Esophagus muscularis mucosa (tissue), 4 donors: ENCODE results near the gene MN1. TPM values are rescaled to one million over a fixed set of nuclear protein-coding genes. Genes with fewer than 3 reads are reported as not detected.

Experiments
- DNase-seq: peaks from one replicate; pipeline ENCODE4 v3.0.0-alpha.2; 2017; ENCODE audit errors: extremely low spot score
- H3K27ac ChIP-seq, 4 donors: fragments of 200-600 bp; sonication (generic); replicated peaks in 1 of 4; 1 replicate in 3 of 4; 2 replicates in 1 of 4; pipeline ENCODE4 v1.5.1; 2016 to 2019; ENCODE audit warnings: mild to moderate bottlenecking in 1 of 4
- H3K27me3 ChIP-seq, 4 donors: fragments of 200-600 bp; sonication (generic); one replicate each; pipeline versions ENCODE4 v1.5.1 to v1.6.0; 2016 to 2019
- H3K36me3 ChIP-seq, 4 donors: fragments of 200-600 bp; sonication (generic); one replicate each; pipeline ENCODE4 v1.5.1; 2016 to 2019
- H3K4me1 ChIP-seq, 4 donors: fragments of 200-600 bp; sonication (generic); one replicate each; pipeline ENCODE4 v1.5.1; 2016 to 2019
- H3K4me3 ChIP-seq, 4 donors: fragments of 200-600 bp; sonication (generic); 1 replicate in 2 of 4; 2 replicates in 2 of 4; pipeline ENCODE4 v1.5.1; 2016 to 2019; ENCODE audit warnings: mild to moderate bottlenecking in 4 of 4, moderate library complexity in 1 of 4
- H3K9me3 ChIP-seq, 4 donors: fragments of 200-600 bp; sonication (generic); 1 replicate in 3 of 4; 2 replicates in 1 of 4; pipeline ENCODE4 v1.5.1; 2016 to 2019
- CTCF ChIP-seq, 3 experiments: fragments of 200-600 bp in 2 of 3; fragments of 450-650 bp in 1 of 3; sonication (generic) in 2 of 3; IDR thresholded peaks; one replicate each; pipeline ENCODE4 v1.5.1; 2017 to 2019; ENCODE audit warnings: antibody characterized with exemption in 3 of 3, mild to moderate bottlenecking in 2 of 3, moderate library complexity in 1 of 3
- EP300 ChIP-seq: sonication (generic); formaldehyde crosslinking; IDR thresholded peaks from one replicate; pipeline ENCODE4 v1.6.1; 2017; ENCODE audit warnings: antibody characterized with exemption
- POLR2A ChIP-seq: fragments of 450-650 bp; IDR thresholded peaks from one replicate; pipeline ENCODE4 v1.6.1; 2017; ENCODE audit warnings: antibody characterized with exemption, moderate library complexity, mild to moderate bottlenecking, low read depth
- POLR2AphosphoS5 ChIP-seq, 2 donors: sonication (generic); formaldehyde crosslinking; IDR thresholded peaks; one replicate each; pipeline ENCODE4 v1.6.1; 2017; ENCODE audit warnings: antibody characterized with exemption in 2 of 2
- WGBS: methylation state at CpG from one replicate; pipeline ENCODE4 v1.1.5; 2018; 5-methylcytosine and 5-hydroxymethylcytosine counted together
- intact Hi-C: fragments of 100-400 bp; cut with DNase I; formaldehyde crosslinking; loops from one replicate; pipeline ENCODE4 v1.15.1; 2023
- total RNA-seq, 4 donors: library from RNA; depleted of rRNA; stranded (reverse); fragments of >200 nt; gene quantifications; one replicate each; pipeline versions ENCODE4 v1.1.0 to v1.2.1, GENCODE V29; 2016

Gene MN1
- total RNA-seq, 4 donors from 2014 or later: 16.2 to 47.3 (median 29.0) TPM

DNA sequence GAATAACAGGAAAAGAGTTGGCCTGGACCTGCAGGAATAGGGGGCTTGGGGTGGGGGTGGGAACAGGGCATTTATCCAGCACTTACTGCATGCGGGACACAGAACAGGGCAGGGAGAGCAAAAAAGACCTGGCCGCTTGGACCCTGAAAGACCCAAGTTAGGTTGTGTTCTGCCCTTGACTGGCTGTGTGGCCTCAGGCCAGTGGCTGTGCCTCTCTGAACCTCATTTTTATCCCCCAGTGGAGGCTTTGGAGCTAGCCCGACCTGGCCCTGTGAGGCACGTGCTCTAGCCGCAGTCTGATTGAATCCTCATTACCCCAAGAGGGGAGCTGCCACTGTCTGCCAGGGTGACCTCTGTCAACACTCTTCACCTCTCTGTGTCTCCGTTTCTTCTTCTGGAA lies 68.7 kb downstream of the MN1 start:
- no peaks in the 10 kb centered on the region for H3K36me3 ChIP-seq
- no peak for DNase-seq
- H3K27ac ChIP-seq: no peak overlapping the region
- WGBS: 89% methylated on average over 6 of the region's 6 CpGs
- H3K4me1 ChIP-seq: peaks cover 0 to 3% (median 0%) of the 10 kb centered on the region in 4 donors
- TF ChIP-seq POLR2A (no peak), EP300 (no peak), CTCF (IDR thresholded peaks at IDR 0.05) (no peak), POLR2AphosphoS5 (IDR thresholded peaks at IDR 0.05) (no peak)
- no peaks in the 10 kb centered on the region for H3K27me3 ChIP-seq
- no peak overlapping the region for H3K4me3 ChIP-seq
- peaks cover 0 to 5% (median 2%) of the 10 kb centered on the region in 4 donors for H3K9me3 ChIP-seq
- intact Hi-C loops: no loop called here

DNA sequence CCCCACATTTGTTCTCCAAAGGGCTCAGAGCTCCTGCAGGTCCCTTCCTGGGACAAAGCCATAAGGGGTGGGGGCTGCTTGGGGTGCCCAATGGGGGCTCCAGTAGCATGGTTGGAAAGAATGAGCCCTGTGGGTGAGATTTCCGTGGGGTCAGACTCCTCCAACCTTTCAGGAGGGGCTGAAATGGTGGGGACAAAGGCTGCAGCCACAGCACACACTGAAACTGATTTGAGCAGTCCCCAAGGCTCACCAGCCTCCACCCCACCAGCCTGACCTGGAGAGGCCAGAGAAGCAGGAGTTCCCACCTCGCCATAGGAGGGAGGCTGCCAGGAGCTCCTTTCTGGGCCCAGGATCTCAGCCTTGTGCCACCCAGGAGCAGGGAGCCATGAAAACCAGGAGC lies 69.2 kb downstream of the MN1 start:
- 78% methylated on average over 1 of the region's 2 CpGs for WGBS
- H3K4me3 ChIP-seq: no peak overlapping the region
- no peaks in the 10 kb centered on the region for H3K27me3 ChIP-seq
- no peak for DNase-seq
- TF ChIP-seq POLR2AphosphoS5 (IDR thresholded peaks at IDR 0.05): no peak
- TF ChIP-seq POLR2A: no peak
- TF ChIP-seq CTCF (IDR thresholded peaks at IDR 0.05): no peak
- TF ChIP-seq EP300: no peak
- H3K9me3 ChIP-seq: peaks cover 0 to under 1% (median 0%) of the 10 kb centered on the region in 4 donors
- no peaks in the 10 kb centered on the region for H3K36me3 ChIP-seq
- no peak overlapping the region for H3K27ac ChIP-seq
- peaks cover 0 to 8% (median under 1%) of the 10 kb centered on the region in 4 donors for H3K4me1 ChIP-seq
- intact Hi-C loops: no loop called here

DNA sequence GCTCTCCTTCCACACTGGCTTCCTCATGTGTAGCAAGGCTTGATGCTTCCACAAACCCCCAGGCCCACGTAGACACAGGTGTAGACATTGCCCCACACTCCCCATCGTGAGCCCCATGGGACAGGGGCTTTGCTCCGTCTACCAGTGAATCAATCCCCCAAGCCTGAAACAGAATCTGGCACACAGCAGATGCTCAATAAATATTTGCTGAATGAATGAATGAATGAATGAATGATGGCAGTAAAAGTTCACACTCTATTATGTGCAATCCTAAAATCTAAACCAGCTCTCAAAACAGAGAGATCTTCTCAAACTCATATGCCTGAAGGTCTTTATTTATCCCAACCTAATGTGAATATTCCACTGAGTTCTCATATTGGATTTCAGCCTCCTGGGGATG lies 69.9 kb downstream of the MN1 start:
- no peak for TF ChIP-seq POLR2AphosphoS5 (IDR thresholded peaks at IDR 0.05)
- no peak for TF ChIP-seq CTCF (IDR thresholded peaks at IDR 0.05)
- no peak for TF ChIP-seq EP300
- no peak for TF ChIP-seq POLR2A
- Histone ChIP-seq H3K4me1 (peaks cover 5 to 15% (median 7%) of the 10 kb centered on the region in 4 donors), H3K27ac (no peak overlapping the region), H3K27me3 (no peaks in the 10 kb centered on the region), H3K9me3 (no peaks in the 10 kb centered on the region), H3K4me3 (no peak overlapping the region), H3K36me3 (no peaks in the 10 kb centered on the region)
- 91% methylated on average over 3 of the region's 3 CpGs for WGBS
- no peak for DNase-seq
- intact Hi-C loops: no loop called here

DNA sequence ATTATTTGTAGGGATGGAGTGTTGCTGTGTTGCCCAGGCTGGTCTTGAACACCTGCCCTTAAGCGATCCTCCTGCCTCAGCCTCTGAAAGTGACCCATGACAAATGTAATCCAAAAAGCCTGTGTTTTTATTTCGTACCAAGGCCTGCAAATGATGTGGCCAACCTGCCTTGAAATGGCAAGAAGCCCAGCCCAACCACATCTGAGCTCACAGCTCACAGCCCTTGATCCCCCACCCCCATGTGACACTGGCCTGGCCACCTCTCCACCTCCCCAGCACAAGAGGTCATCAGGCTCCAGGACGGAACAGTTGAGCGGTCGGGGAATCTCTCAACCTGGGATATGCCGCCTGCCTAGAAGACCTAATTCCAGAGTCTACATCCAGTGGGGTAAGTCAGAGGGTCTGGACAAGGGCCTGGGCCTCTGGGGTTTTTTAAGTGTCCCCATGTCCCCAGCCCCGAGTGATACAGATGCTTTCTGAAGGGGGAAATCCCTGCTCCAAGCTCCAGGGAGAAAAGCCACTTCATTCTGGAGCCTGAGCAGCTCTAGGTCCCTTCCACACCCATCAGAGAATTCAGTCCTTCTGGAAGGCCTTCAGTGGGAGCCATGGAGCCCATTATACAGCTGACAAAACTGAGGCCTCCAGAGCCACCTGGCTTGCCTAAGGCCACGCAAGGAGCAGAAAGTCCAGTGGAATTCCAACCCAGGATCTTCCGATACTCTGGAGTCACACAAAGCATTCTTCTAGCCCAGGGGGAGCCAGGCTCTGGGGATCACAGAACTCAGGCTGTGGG lies 70.7 kb downstream of the MN1 start:
- intact Hi-C loops: no loop called here
- Histone ChIP-seq H3K9me3 (no peaks in the 10 kb centered on the region), H3K4me3 (no peak overlapping the region), H3K36me3 (no peaks in the 10 kb centered on the region), H3K4me1 (peaks cover 11 to 23% (median 14%) of the 10 kb centered on the region in 4 donors), H3K27ac (no peak overlapping the region), H3K27me3 (no peaks in the 10 kb centered on the region)
- WGBS: 85% methylated on average over 9 of the region's 9 CpGs
- TF ChIP-seq EP300: no peak
- TF ChIP-seq POLR2AphosphoS5 (IDR thresholded peaks at IDR 0.05): no peak
- TF ChIP-seq POLR2A: no peak
- no peak for TF ChIP-seq CTCF (IDR thresholded peaks at IDR 0.05)
- no peak for DNase-seq
